ENCODE results near the gene ATP10B.

ATP10B gene

DNA sequence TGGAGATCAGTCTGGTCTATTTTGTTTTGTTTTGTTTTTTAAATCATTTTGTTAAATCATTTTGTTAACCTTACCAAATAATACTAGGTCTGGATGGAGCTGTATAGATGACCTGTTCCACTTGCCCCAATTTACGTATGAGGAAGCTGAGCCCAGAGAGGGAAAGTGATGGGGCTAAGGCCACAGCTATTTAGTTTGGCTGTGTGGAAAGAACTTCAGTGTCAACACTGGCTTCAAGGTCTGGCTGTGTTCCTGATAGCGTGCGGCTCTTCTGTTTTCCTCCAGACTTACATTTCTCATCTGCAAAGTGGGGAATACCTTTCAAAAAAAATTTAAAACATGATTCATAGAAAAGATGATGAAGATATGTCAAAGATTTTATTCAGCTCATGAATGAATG is 317.9 kb downstream of the ATP10B start:
- Histone ChIP-seq H3K27me3 (ENCODE audit: insufficient read depth, low read length, poor library complexity) (no peaks in the 10 kb centered on the region), H3K27ac (ENCODE audit: low read length) (no peak overlapping the region), H2AFZ (ENCODE audit: low read depth, low read length) (no peak overlapping the region), H3K79me2 (ENCODE audit: insufficient read depth, low read length) (no peaks in the 10 kb centered on the region), H3K4me2 (ENCODE audit: insufficient read depth, low read length) (no peak overlapping the region), H3K9ac (ENCODE audit: low read depth, low read length) (no peak overlapping the region), H3K36me3 (ENCODE audit: insufficient read depth, low read length) (no peaks in the 10 kb centered on the region), H4K20me1 (ENCODE audit: insufficient read depth, low read length) (no peaks in the 10 kb centered on the region), H3K4me1 (ENCODE audit: insufficient read depth, low read length) (no peaks in the 10 kb centered on the region), H3K9me3 (ENCODE audit: insufficient read depth, low read length, severe bottlenecking) (no peaks in the 10 kb centered on the region), H3K4me3 (ENCODE audit: low read depth in 1 of 2, low read length in 2 of 2) (no peak overlapping the region)
- ATAC-seq (ENCODE audit: insufficient read depth, low read depth): no peak
- TF ChIP-seq EZH2 (IDR thresholded peaks at IDR 0.05; ENCODE audit: borderline replicate concordance, low read depth, low read length, severe bottlenecking): no peak
- TF ChIP-seq, protein P1, sequence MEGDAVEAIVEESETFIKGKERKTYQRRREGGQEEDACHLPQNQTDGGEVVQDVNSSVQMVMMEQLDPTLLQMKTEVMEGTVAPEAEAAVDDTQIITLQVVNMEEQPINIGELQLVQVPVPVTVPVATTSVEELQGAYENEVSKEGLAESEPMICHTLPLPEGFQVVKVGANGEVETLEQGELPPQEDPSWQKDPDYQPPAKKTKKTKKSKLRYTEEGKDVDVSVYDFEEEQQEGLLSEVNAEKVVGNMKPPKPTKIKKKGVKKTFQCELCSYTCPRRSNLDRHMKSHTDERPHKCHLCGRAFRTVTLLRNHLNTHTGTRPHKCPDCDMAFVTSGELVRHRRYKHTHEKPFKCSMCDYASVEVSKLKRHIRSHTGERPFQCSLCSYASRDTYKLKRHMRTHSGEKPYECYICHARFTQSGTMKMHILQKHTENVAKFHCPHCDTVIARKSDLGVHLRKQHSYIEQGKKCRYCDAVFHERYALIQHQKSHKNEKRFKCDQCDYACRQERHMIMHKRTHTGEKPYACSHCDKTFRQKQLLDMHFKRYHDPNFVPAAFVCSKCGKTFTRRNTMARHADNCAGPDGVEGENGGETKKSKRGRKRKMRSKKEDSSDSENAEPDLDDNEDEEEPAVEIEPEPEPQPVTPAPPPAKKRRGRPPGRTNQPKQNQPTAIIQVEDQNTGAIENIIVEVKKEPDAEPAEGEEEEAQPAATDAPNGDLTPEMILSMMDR (IDR thresholded peaks at IDR 0.05; ENCODE audit: borderline replicate concordance, extremely low read depth, low read length, poor library complexity, severe bottlenecking): no peak
- DNase-seq: no peak

DNA sequence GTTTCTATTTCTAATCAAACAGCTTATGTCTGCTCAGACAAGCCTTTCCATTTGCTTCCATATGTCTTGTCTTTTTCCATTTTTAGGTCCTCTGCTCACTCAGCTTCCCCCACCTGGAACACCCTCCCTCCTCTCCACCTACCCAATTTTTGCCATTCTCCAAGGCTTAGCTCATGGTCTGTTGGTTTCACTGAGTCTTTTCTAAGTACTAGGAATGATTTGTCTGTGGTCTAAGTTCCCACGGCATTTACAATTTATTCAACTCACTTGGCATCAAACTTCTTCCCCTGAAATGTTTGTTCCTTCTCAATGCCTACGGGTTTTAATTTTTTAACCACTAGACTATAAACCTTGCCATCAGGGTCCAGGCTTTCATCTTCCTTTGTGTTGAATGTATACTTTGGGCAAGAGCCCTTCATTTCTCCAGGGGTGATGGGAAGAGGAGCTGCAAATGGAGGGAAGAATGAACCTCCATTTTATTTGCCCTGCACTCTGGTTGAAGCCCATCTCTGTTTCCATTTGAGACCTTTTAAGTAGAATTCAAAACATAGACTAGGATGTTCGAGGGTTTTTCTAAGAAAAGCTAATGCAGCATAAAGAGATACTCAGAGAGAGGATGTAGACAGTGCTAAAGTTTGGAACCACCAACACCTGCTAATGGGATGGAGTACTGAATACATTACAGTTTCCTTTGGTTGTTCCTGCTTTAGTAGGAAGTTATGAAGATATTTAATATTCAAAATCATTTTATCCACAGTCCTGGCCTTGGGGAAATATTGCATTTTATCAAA is 326.3 kb downstream of the ATP10B start:
- Histone ChIP-seq H3K79me2 (ENCODE audit: insufficient read depth, low read length) (no peaks in the 10 kb centered on the region), H3K9me3 (ENCODE audit: insufficient read depth, low read length, severe bottlenecking) (no peaks in the 10 kb centered on the region), H3K4me2 (ENCODE audit: insufficient read depth, low read length) (no peak overlapping the region), H3K27ac (ENCODE audit: low read length) (peak overlapping the region; percentile 65), H3K36me3 (ENCODE audit: insufficient read depth, low read length) (no peaks in the 10 kb centered on the region), H3K4me1 (ENCODE audit: insufficient read depth, low read length) (peaks cover 34% of the 10 kb centered on the region), H3K27me3 (ENCODE audit: insufficient read depth, low read length, poor library complexity) (no peaks in the 10 kb centered on the region), H3K4me3 (ENCODE audit: low read depth in 1 of 2, low read length in 2 of 2) (no peak overlapping the region), H2AFZ (ENCODE audit: low read depth, low read length) (peak overlapping the region; percentile 55), H3K9ac (ENCODE audit: low read depth, low read length) (no peak overlapping the region), H4K20me1 (ENCODE audit: insufficient read depth, low read length) (no peaks in the 10 kb centered on the region)
- DNase-seq (no peak), ATAC-seq (ENCODE audit: insufficient read depth, low read depth) (peak; percentile 83)
- TF ChIP-seq, protein P1 (IDR thresholded peaks at IDR 0.05; ENCODE audit: borderline replicate concordance, extremely low read depth, low read length, poor library complexity, severe bottlenecking): no peak
- TF ChIP-seq EZH2 (IDR thresholded peaks at IDR 0.05; ENCODE audit: borderline replicate concordance, low read depth, low read length, severe bottlenecking): no peak

DNA sequence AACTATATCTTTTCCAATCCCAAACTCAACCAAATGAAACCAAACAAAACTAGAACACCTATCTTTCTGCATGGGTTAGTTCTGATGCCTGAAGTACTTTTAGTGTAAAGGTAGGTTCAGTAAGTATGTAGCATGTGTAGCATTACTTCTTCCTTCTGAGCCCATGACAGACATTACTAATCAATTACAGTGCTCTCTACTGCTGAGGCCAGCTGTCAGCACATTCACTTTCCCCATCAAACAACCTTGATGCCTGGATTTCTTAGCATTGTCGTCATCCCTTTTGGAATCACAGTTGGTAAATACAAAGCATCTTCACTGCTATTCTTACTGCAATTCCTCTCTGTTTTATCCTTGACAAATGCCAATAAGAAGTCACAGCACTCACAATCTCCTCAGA is 327.2 kb downstream of the ATP10B start:
- Histone ChIP-seq H3K4me1 (ENCODE audit: insufficient read depth, low read length) (peaks cover 34% of the 10 kb centered on the region), H3K4me2 (ENCODE audit: insufficient read depth, low read length) (no peak overlapping the region), H3K79me2 (ENCODE audit: insufficient read depth, low read length) (no peaks in the 10 kb centered on the region), H3K9ac (ENCODE audit: low read depth, low read length) (no peak overlapping the region), H3K27ac (ENCODE audit: low read length) (peak overlapping the region; percentile 65), H4K20me1 (ENCODE audit: insufficient read depth, low read length) (no peaks in the 10 kb centered on the region), H3K36me3 (ENCODE audit: insufficient read depth, low read length) (no peaks in the 10 kb centered on the region), H3K27me3 (ENCODE audit: insufficient read depth, low read length, poor library complexity) (no peaks in the 10 kb centered on the region), H2AFZ (ENCODE audit: low read depth, low read length) (peak overlapping the region; percentile 55), H3K4me3 (ENCODE audit: low read depth in 1 of 2, low read length in 2 of 2) (no peak overlapping the region), H3K9me3 (ENCODE audit: insufficient read depth, low read length, severe bottlenecking) (no peaks in the 10 kb centered on the region)
- DNase-seq (no peak), ATAC-seq (ENCODE audit: insufficient read depth, low read depth) (no peak)
- TF ChIP-seq EZH2 (IDR thresholded peaks at IDR 0.05; ENCODE audit: borderline replicate concordance, low read depth, low read length, severe bottlenecking): no peak
- TF ChIP-seq, protein P1 (IDR thresholded peaks at IDR 0.05; ENCODE audit: borderline replicate concordance, extremely low read depth, low read length, poor library complexity, severe bottlenecking): no peak

Measured in DND-41 (cell line).